ENCODE results near the gene URB2.

Gene URB2

DNA sequence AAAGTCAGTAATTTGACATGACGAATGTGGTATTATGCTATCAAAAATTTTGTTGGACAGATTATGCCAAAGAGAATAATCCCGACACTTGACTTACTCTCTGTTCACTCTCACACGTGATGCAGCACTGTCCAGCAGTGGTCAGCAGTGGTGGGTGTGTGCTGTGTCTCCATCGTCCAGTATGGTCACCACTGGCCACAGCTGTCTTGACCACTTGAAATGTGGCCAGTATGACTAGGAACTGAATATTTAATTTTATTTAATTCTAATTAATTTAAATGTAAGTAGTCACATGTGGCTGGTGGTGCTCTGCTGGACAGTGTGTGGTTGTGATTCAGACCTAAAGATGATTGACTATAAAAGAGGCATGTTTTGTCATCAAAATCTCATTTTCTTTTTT is 24.0 kb downstream of the URB2 start:
- no peak for DNase-seq

- no peak for DNase-seq
These were observed 25.5 kb downstream of the URB2 start for GRCh38 chr1:229651546-229651945.

DNA sequence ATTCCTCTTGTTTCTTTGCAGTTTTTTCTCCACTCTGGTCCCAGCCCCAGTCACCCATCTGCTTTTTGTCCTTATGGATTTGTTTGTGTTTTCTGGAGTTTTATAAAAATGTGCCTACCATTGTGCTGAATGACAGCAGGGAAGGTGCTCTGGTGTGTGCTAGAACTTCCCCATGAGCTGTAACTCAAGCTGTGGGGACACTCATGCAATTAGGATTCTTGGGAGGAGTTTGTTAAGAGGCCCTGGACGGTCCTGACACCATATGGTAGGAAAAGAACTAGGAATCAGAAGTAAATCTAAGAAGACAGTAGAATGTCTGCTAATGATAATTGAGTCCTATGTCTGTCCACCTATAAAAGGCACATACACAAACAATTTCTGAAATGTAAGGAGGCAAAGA is 27.4 kb downstream of the URB2 start:
- no peak for DNase-seq

DNA sequence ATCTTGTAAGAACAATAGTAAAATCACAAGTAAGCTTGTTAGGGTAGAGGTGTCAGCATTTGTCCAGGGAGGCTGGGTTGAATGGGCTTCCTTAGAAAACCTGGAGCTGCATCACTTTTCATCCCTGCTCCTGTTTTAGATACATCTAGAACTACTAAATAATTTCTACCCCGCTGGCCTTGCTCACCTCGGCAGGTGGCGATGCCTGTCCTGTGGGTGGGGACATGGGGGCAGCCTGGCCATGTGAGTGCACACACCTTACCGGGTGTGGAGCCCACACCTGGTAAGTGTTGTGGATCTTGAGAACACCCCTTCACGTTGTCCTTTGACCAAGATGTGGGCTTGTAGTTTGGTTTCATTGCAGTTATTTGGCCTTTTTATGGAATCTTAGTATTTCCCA is 29.7 kb downstream of the URB2 start:
- no peak for DNase-seq

DNA sequence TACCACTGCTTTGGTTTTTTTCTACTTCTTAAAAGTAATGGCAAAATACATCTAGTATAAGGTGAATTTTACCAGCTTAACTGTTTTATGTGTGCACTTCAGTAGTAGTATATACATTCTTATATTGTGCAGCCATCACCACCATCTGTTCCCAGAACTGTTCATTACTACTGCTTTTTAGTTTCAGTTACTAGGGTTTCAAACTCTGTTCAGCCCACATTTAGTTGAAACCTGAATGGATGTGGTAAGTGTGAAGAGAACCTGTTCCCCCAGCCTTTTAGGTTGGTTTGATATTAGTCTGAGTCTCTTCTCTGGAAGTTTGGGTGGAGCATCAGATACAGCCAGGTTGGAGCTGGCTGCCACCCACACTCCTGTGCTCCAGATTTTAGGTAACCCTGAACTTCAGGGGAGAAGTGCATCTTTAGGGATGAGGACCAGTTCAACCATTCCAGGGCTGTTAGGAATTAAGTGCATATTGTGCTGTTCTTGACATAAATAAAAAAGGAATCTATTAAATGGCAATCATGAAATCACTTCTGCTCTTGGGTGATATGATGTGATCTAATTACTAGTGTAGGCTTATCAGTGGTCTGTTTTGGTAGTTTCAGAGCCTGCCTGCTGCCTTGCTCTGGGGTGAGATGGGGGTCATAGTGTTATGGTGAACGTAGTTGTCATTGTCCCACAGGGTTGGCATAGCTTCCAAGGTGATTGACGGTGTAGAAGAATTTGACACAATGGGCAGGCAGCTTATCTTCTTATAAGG is 32.1 kb downstream of the URB2 start:
- DNase-seq: no peak

DNA sequence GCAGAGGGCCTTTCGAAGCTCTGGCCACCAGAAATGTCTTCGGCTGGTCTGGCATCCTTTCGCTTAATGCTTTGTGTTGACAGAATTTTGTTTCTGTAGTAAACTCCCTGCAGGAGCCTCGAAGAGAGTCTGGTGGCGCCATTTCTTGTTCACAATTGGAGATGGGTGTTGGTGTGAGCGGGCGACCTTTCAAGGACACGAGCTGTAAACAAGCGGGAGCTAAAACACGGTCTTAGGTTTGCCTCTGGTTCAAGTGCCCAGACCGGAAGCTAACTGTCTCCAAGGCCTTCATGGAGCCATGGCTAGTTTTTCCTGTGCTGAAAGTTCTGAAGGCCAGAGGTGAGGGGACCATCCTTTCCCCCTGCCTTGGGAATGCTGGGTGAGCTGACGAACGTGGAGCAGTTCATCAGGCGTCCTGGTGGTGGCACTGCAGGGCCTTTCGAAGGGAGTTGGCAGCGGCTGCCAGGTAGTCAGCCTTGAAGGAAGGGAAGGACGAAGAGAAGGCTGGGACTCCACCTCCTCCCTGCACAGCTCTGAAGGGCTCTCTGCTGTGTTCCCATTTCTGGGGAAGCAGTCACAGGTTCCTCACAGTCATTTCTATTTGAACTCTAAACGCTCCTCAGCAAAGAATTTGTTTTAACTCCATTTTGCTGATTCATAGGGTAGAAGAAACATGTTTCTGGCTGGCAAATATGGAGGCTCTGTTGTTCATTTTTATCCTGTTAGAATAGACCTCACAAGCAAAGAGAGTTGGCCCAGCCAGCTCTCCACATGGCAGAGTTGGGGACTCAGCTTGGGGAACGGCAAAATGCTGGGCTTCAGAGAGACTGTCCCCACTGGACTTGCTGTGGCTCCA is 35.2 kb downstream of the URB2 start:
- DNase-seq: peak; percentile 45

DNA sequence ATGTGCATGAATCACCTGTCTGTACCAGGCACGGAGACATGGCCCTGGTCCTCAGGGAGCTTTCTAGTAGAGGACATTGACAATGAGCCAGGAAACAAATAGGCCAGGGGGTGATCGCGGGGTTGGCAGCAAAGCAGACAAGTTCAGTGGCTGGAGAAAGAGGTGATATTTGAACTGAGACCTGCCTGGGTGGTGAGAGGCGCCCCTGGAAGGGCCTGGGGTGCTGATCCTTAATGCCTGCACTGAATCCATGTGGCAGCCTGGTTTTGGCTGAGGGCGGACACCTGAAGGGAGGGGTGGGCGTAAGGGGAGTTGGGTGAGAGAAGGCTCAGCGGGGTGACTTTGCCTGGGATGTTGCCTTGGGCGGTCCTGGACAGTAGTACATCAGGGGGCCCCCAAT is 35.9 kb downstream of the URB2 start:
- DNase-seq: no peak

DNA sequence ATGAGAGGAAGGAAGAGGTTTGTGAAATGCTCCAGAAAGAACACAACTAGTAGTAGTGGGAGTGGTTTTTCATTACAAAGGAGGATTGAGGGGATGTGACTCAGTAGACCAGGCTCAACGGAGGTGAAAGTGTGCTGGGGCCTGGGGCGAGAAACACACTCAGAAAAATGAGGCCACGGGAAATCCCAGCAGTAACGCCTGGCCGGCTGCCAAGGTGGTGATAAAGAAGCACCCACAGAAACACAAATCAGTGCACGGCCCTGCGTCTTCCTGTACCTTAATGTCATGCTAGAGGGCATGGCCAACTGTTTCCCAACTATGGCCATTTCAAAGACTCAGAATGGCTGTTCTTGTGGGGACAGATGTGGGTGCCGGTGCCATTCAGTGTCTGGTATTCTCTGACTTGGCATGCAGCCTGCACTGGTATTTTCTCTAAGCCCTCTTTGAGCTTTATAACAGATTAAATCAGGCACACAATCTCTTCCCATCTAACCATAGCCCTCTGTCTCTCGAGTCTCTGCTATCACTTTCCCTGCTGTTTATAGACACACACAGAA is 38.2 kb downstream of the URB2 start:
- DNase-seq: no peak

DNA sequence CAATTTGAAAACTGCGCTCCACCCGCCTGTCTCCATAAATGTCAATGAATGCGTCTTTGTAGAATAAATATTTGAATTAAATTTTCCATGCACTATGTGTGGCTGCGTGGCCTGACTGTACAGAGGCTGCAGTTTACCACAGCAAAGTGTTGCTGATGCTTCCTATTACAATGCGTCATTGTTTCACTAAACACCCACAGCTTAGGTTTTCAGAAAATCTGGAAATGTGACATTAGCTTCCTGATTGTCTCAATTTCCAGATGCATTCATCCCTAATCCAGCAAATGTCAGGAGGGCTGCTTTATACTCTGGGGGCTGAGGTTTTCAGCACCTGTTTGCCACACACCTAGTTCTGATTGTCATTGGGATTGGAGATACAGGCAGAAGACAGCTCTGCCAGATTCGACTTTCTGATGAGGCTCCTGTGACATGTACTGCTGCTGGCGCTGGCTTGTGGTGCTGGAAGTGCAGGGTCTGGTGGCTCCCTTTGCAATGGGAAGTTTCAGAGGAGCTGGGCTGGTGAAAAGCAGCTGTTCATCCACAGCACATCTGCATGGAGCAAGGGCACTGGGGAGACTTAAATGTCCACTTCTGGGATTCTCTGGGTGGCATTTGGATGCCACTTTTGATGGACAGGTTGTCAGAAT is 40.0 kb downstream of the URB2 start:
- no peak for DNase-seq

DNA sequence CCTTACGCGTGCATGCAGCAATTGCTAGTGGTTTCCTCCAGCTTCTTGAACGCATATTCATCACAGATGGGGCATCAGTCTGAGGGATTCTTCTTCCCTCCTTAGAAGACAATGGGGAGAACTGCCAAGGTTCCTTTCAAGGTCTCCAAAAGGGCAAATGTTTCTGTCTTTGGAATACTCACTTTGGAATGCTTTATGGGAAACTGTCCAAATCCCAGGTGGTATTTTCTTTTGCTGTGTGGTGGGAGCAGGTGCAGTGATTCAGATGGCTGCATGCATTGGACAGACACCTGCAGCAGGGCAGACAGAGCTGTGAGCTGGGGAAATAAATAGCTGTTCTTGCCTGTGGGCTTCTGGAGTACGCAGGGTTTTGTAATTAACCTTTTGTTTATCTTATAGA is 40.5 kb downstream of the URB2 start:
- no peak for DNase-seq

- no peak for DNase-seq
These were observed 43.3 kb downstream of the URB2 start for GRCh38 chr1:229669333-229669732.

DNA sequence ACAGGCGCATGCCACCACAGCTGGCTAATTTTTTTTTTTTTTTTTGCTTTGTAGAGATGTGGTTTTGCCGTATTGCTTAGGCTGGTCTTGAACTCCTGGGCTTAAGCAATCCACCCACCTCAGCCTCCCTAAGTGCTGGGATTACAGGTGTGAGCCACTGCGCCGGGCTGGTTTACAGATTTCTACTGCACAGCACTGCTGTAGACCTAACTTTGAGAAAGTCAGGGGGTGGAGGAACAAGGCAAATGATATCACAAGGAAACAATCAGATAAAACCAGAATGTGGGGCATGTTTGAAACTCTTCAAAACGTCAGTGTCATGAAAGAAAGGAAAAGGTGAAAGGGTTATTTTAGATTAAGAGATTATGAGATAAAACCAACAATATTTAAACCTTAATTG is 45.3 kb downstream of the URB2 start:
- DNase-seq: no peak

GRCh38 chr1:229672246-229672645 is 46.2 kb downstream of the URB2 start:
- no peak for DNase-seq

DNA sequence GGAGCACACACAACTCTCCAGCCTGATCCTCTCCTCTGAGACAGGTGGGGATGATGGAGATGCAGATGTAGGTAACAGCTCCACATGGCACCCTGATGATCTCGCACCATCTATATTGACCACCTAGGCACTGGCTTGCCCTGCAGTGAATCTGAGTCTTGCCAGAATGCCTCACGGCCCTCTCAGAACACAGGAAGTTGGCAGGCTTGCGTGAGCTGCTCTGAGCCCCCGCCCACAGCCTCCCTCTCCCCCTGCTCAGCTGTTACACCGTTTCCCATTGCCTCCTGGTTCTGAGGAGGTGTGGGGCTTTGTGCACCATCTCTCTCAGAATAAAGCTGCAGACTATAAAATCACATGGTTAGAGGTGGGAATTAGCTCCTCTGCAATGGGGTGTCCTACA is 48.0 kb downstream of the URB2 start:
- DNase-seq: no peak

DNA sequence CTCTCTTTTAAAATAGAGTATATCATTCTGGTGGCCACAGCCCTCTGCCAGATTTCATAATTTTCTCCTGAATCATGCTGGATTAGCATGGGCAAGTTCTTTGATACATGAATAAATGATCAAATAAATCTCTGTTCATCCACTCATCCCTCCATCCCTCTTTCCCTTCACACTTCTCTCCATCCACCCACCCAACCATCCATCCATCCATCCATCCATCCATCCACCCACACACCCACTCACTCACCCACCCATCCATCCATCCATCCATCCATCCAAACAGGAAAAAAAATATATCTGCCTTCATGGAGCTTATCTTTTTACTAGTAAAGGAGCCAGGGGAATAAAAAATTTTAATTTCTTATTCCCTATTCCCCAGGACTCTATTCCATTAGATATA is 49.3 kb downstream of the URB2 start:
- no peak for DNase-seq

DNA sequence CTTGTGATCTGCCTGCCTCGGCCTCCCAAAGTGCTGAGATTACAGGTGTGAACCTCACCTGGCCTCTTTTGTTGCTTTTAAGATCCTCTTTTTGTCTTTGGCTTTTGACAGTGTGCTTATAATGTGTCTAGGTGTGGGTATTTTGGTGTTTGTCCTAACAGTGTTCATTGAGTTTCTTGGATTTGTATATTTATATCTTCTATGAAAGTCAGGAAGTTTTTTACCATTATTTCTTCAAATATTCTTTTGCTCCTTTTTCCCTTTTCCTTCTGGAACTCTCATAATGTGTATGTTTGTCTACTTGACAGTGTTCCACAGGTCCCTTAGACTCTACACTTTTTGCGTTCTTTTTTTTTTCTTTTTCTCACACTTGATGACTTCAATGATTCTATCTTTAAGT is 59.1 kb downstream of the URB2 start:
- no peak for DNase-seq

GRCh38 chr1:229689273-229689672 is 63.2 kb downstream of the URB2 start:
- no peak for DNase-seq

DNA sequence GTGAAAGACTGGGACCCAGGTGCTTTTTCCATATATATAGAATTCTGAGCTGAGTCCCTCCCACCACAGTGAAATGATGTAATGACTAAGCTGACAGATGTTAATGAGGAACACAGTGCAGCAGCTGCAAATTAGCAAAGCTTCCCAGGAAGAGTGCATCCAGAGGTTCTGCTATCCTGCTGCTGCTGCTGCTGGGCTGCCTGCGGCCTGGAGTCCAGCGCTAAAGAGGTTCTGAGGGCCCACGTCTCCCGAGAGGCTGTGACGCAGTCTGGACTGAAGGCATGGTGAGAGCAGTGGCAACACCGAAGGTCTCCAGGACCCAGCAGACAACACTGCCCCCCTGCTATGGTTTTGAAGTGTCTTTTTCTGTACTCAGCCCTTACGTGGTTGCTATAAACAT is 63.9 kb downstream of the URB2 start:
- DNase-seq: no peak

DNA sequence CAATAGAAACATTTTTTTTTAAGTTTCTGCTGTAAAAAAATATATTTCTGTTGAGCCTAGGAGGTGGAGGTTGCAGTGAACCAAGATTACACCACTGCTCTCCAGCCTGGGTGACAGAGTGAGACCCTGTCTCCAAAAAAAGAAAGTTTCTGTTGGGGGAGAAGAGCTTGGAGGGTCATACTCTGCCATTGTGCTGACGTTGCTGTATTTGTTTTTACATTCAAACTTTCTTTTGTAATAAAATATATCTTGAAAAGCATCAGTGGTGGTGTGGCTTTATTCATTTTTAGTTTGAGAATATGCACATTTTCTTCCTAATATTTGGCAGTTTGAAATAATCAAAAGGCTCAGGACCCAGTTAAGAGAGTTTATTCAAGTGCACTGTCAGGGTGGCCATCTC is 64.6 kb downstream of the URB2 start:
- DNase-seq: no peak

DNA sequence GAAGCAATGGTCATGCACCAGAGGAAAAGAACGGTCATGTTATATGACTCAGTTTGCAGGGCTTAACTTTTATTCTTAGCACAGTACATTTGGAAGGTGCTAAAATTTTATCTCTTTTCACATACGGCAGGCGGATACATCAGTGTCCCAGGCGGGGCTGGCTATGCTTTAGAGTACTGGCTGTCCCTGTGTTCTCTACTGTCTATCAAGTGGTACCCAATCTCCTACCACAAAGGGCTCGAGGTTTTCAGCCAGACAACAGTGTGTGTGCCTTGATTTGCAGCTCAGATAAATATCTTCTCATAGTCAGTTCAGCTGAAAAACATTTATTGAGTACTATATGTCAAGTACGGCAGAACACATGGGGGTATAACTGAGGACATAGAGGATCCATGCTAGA is 65.3 kb downstream of the URB2 start:
- no peak for DNase-seq

DNA sequence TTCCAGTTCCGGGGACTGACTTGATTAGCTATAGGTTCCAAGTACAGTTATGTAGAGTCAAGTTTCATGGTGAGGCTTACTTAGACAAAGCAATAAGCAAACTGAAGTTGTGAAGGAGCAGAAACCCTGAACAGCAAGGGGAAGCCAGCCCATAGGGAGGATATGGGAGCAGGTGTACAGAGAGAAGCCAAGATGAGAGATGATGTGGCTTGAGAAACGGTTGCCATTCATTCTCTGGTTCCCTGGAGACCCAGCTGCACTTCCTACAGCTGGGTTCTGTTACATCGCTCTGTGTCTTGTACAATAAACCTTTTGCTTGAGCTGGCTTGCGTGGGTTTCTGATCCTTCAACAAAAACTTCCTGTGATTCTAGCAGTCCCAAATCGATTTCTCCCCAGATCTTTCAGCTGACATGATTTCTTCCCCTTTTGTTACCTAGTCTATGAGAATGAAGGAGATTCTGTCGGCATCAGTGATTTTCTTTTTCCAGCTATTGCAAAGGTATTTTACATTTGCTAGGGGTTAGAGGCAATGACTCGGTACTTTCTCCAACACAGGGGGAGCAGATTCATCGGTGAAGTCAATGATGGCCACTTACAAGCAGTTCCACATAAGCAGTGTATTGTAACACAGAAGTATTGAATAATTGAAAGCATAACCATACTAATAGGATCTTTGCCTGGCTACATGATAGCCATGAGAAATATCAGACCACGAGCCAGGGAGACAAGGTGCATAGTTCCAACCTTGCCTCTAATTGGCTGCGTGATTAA is 67.3 kb downstream of the URB2 start:
- DNase-seq: no peak

GRCh38 chr1:229694053-229694693 is 68.1 kb downstream of the URB2 start:
- peak; percentile 15 for DNase-seq

All from NCI-H748 treated with DMSO at 0.1 percent for 48 hours (cell line).